ENCODE measurements around the gene ST6GAL2.

ST6GAL2 gene

GRCh38 chr2:106847366-106847765 is 38.6 kb downstream of the ST6GAL2 start:
- DNase-seq, result no peak
- Histone ChIP-seq H3K9me3 (no peaks in the 10 kb centered on the region), H3K36me3 (no peaks in the 10 kb centered on the region), H3K4me3 (ENCODE audit: low read depth, low read length) (no peak overlapping the region), H3K4me1 (no peaks in the 10 kb centered on the region), H3K27me3 (no peaks in the 10 kb centered on the region)
- TF ChIP-seq CTCF (IDR thresholded peaks at IDR 0.05; ENCODE audit: low read depth, low read length), result no peak

- TF ChIP-seq CTCF (IDR thresholded peaks at IDR 0.05; ENCODE audit: low read depth, low read length), result no peak
- Histone ChIP-seq H3K9me3 (no peaks in the 10 kb centered on the region), H3K27me3 (no peaks in the 10 kb centered on the region), H3K4me3 (ENCODE audit: low read depth, low read length) (no peak overlapping the region), H3K36me3 (no peaks in the 10 kb centered on the region), H3K4me1 (no peaks in the 10 kb centered on the region)
- DNase-seq, result no peak
Observed at GRCh38 chr2:106845716-106846115, 40.3 kb downstream of the ST6GAL2 start.

GRCh38 chr2:106843910-106844250 is 42.1 kb downstream of the ST6GAL2 start:
- TF ChIP-seq CTCF (IDR thresholded peaks at IDR 0.05; ENCODE audit: low read depth, low read length), result no peak
- Histone ChIP-seq H3K9me3 (no peaks in the 10 kb centered on the region), H3K27me3 (no peaks in the 10 kb centered on the region), H3K36me3 (no peaks in the 10 kb centered on the region), H3K4me1 (no peaks in the 10 kb centered on the region), H3K4me3 (ENCODE audit: low read depth, low read length) (no peak overlapping the region)
- peak; percentile 8 for DNase-seq

GRCh38 chr2:106843001-106843909 is 42.7 kb downstream of the ST6GAL2 start:
- Histone ChIP-seq H3K27me3 (no peaks in the 10 kb centered on the region), H3K4me3 (ENCODE audit: low read depth, low read length) (no peak overlapping the region), H3K9me3 (no peaks in the 10 kb centered on the region), H3K4me1 (no peaks in the 10 kb centered on the region), H3K36me3 (no peaks in the 10 kb centered on the region)
- TF ChIP-seq CTCF (IDR thresholded peaks at IDR 0.05; ENCODE audit: low read depth, low read length), result no peak
- DNase-seq, result peak; percentile 6

- Histone ChIP-seq H3K9me3 (no peaks in the 10 kb centered on the region), H3K4me1 (no peaks in the 10 kb centered on the region), H3K36me3 (no peaks in the 10 kb centered on the region), H3K27me3 (no peaks in the 10 kb centered on the region), H3K4me3 (ENCODE audit: low read depth, low read length) (no peak overlapping the region)
- TF ChIP-seq CTCF (IDR thresholded peaks at IDR 0.05; ENCODE audit: low read depth, low read length), result no peak
- no peak for DNase-seq
Observed at GRCh38 chr2:106841886-106842645, 43.9 kb downstream of the ST6GAL2 start.

- DNase-seq, result no peak
- Histone ChIP-seq H3K36me3 (no peaks in the 10 kb centered on the region), H3K9me3 (no peaks in the 10 kb centered on the region), H3K4me1 (no peaks in the 10 kb centered on the region), H3K4me3 (ENCODE audit: low read depth, low read length) (no peak overlapping the region), H3K27me3 (no peaks in the 10 kb centered on the region)
- no peak for TF ChIP-seq CTCF (IDR thresholded peaks at IDR 0.05; ENCODE audit: low read depth, low read length)
Observed at GRCh38 chr2:106840818-106841217, 45.1 kb downstream of the ST6GAL2 start.

Measured in BE2C (cell line).